K562 (cell line): ENCODE measurements around the gene PEX10. TPM values are rescaled to one million over a fixed set of nuclear protein-coding genes. Genes with fewer than 3 reads are reported as not detected.

ENCODE experiments used
- ATAC-seq: fragments of 200-7000 bp; cut with Tn5 transposase; 3 replicates; pipeline ENCODE4 v1.9.1; 2020; ENCODE audit warnings: moderate library complexity
- BruUV-seq: library from RNA; stranded (reverse); fragments of 400-500 nt; replicated peaks from 2 replicates; lab custom pipeline; 2021; lab: Mats Ljungman, UMichigan
- CTCF ChIA-PET: fragments of 300-600 bp; formaldehyde crosslinking; extraction: SDS; loops from one replicate; lab custom pipeline; 2021; ENCODE audit warnings: low intra/inter-chr PET ratio; lab: Yijun Ruan, JAX
- POLR2A ChIA-PET: fragments of 300-600, 350-650 bp; sonication (Branson Sonifier 250); formaldehyde crosslinking; extraction: SDS; loops from one replicate; lab custom pipeline; 2021; ENCODE audit warnings: antibody characterized with exemption, inconsistent platforms; lab: Yijun Ruan, JAX
- DNase-seq, 4 experiments: peaks; one replicate each; pipeline versions ENCODE4 v3.0.0 to v3.0.0-alpha.2; 2011 to 2018; ENCODE audit warnings: low spot score in 3 of 4, mixed read lengths in 3 of 4; ENCODE audit errors: extremely low read depth in 1 of 4
- FAIRE-seq: peaks from 2 replicates; lab custom pipeline; 2011; peaks lifted over from hg19 to GRCh38; lab: Jason Lieb, UNC
- H2AFZ ChIP-seq: 2 replicates; pipeline ENCODE4 v1.6.0; 2011; ENCODE audit warnings: low read depth, low read length, control low read depth, inconsistent platforms
- H3K27ac ChIP-seq: fragments of 200-600 bp; 3 replicates; pipeline ENCODE4 v1.8.0; 2011; ENCODE audit warnings: low read depth, mild to moderate bottlenecking, control low read depth, inconsistent platforms, low read length, moderate library complexity, mixed read lengths; ENCODE audit errors: extremely low read depth
- H3K27me3 ChIP-seq, 2 experiments: fragments of 300-600 bp in 1 of 2; 2 replicates in 1 of 2; 3 replicates in 1 of 2; pipeline versions ENCODE4 v1.6.0 to v1.8.0; 2011; ENCODE audit warnings: inconsistent platforms in 2 of 2, low read length in 2 of 2, mild to moderate bottlenecking in 1 of 2, mixed read lengths in 1 of 2, moderate library complexity in 1 of 2; ENCODE audit not compliant: control insufficient read depth in 2 of 2, insufficient read depth in 2 of 2
- H3K36me3 ChIP-seq: fragments of 300-600 bp; 3 replicates; pipeline ENCODE4 v1.8.0; 2011; ENCODE audit warnings: mild to moderate bottlenecking, low read length, inconsistent platforms; ENCODE audit not compliant: control insufficient read depth, insufficient read depth
- H3K4me1 ChIP-seq, 2 experiments: fragments of 200-600 bp in 1 of 2; replicated peaks in 1 of 2; 2 replicates in 1 of 2; 3 replicates in 1 of 2; pipeline versions ENCODE4 v1.5.1 to v1.8.0; 2011; ENCODE audit warnings: inconsistent platforms in 2 of 2, low read length in 2 of 2, mild to moderate bottlenecking in 1 of 2, mixed read lengths in 1 of 2, moderate library complexity in 1 of 2; ENCODE audit not compliant: control insufficient read depth in 2 of 2, insufficient read depth in 2 of 2
- H3K4me2 ChIP-seq: 2 replicates; pipeline ENCODE4 v1.6.1; 2011; ENCODE audit warnings: low read length, control low read depth, inconsistent platforms, mixed read lengths; ENCODE audit not compliant: insufficient read depth
- H3K4me3 ChIP-seq: fragments of 200-600 bp; sonication (generic), shearing (Covaris generic); 2 replicates; pipeline ENCODE4 v1.5.1; 2016; ENCODE audit warnings: control low read depth, inconsistent platforms
- H3K79me2 ChIP-seq: fragments of 200-600 bp; 3 replicates; pipeline ENCODE4 v1.8.0; 2011; ENCODE audit warnings: low read length, inconsistent platforms; ENCODE audit not compliant: control insufficient read depth, insufficient read depth
- H3K9ac ChIP-seq, 2 experiments: 2 replicates each; pipeline versions ENCODE4 v1.6.0 to v1.6.1; 2011; ENCODE audit warnings: low read depth in 2 of 2, low read length in 2 of 2, control low read depth in 1 of 2, inconsistent platforms in 1 of 2, mild to moderate bottlenecking in 1 of 2, mixed read lengths in 1 of 2; ENCODE audit not compliant: insufficient read depth in 1 of 2
- H3K9me1 ChIP-seq: one replicate; pipeline ENCODE4 v1.6.0; 2011; ENCODE audit warnings: inconsistent platforms, mild to moderate bottlenecking, low read length, moderate library complexity; ENCODE audit not compliant: control insufficient read depth, insufficient read depth
- H3K9me3 ChIP-seq: replicated peaks from 2 replicates; pipeline ENCODE4 v1.5.1; 2011; ENCODE audit warnings: low read depth, low read length, inconsistent platforms; ENCODE audit not compliant: control insufficient read depth, insufficient read depth
- H4K20me1 ChIP-seq: replicated peaks from 2 replicates; pipeline ENCODE4 v1.6.1; 2011; ENCODE audit warnings: low read length, inconsistent platforms, mixed read lengths; ENCODE audit not compliant: control insufficient read depth, insufficient read depth
- GTF3C2 ChIP-seq: IDR thresholded peaks from 3 replicates; pipeline ENCODE4 v1.6.1; 2011; ENCODE audit warnings: borderline replicate concordance, mild to moderate bottlenecking, moderate library complexity; ENCODE audit not compliant: insufficient read length; ENCODE audit errors: extremely low read depth
- ZBTB9 ChIP-seq: fragments of 450-650 bp; formaldehyde crosslinking; IDR thresholded peaks from 2 replicates; pipeline ENCODE4 v1.4.0; 2020; ENCODE audit warnings: mild to moderate bottlenecking, moderate library complexity
- WGBS: fragments of 100-300 bp; shearing (Covaris generic); methylation state at CpG from one replicate; pipeline ENCODE4 v1.1.6; 2016; ENCODE audit warnings: low coverage, mixed read lengths; ENCODE audit not compliant: insufficient coverage; ENCODE audit errors: missing lambda C conversion rate; 5-methylcytosine and 5-hydroxymethylcytosine counted together
- in situ Hi-C: fragments of 300-500 bp; cut with MboI; formaldehyde crosslinking; loops from 4 replicates; pipeline ENCODE4 v1.15.0; 2018; ENCODE audit warnings: inconsistent platforms, mixed read lengths
- intact Hi-C: fragments of 100-400 bp; cut with micrococcal nuclease; formaldehyde crosslinking; loops from 2 replicates; pipeline ENCODE4 v1.14.2; 2022
- polyA plus RNA-seq, 8 experiments: library from polyadenylated mRNA; depleted of rRNA in 4 of 8; stranded (reverse) in 5 of 8; unstranded in 3 of 8; fragments of >200 nt; fragmentation: Nextera tagmentation in 2 of 8; fragmentation: Illumina TruSeq in 1 of 8; extraction: Ambion mirVana in 2 of 8; extraction: Trizol in 1 of 8; gene quantifications; 2 replicates each; pipeline versions ENCODE4 v1.2.1 to v1.2.3, GENCODE V29; 2011 to 2014; ENCODE audit warnings: inconsistent platforms in 1 of 8, missing spikeins in 1 of 8
- total RNA-seq, 7 experiments: library from RNA; depleted of rRNA in 6 of 7; stranded (reverse); fragments of >200 nt in 6 of 7; fragmentation: Illumina TruSeq in 2 of 7; extraction: Trizol in 2 of 7; gene quantifications; 2 replicates each; pipeline versions ENCODE4 v1.2.1 to v1.2.3, GENCODE V29; 2011 to 2021; ENCODE audit warnings: low replicate concordance in 1 of 7
- TF ChIP-seq, protein P1 (sequence below): sonication (generic); formaldehyde crosslinking; IDR thresholded peaks from 2 replicates; pipeline ENCODE4 v1.8.0; 2023; ENCODE audit warnings: missing genetic modification reagents, mild to moderate bottlenecking, borderline replicate concordance
- TF ChIP-seq, protein P2 (sequence below): sonication (generic); formaldehyde crosslinking; IDR thresholded peaks from 2 replicates; pipeline ENCODE4 v1.8.0; 2022; ENCODE audit warnings: mild to moderate bottlenecking, missing genetic modification reagents

Gene PEX10
- total and polyA plus RNA-seq, 9 of the 15 experiments (the other 6 are each of a cell fraction or from before 2014, with no cell fraction given), result 0.03 to 26.2 (median 8.7) TPM

- POLR2A ChIA-PET, result interaction anchor here (0.6 to 1.6 kb wide), 2 partner anchors 12 to 22 kb away, joined by 4 read pairs; no protein-coding TSS in a partner anchor
Observed at GRCh38 chr1:2358651-2359640, 53.4 kb downstream of the PEX10 start.

More at GRCh38 chr1:2358651-2359640, 53.4 kb downstream of the PEX10 start:
- no TSS peak for BruUV-seq
- Histone ChIP-seq H2AFZ (no peak overlapping the region), H3K9me1 (no peaks in the 10 kb centered on the region), H3K9me3 (no peaks in the 10 kb centered on the region; the same call in 1 of the 2 replicates), H3K79me2 (no peaks in the 10 kb centered on the region), H3K9ac (0 out of 4 replicates have a peak overlapping the region, but pooled peaks of 1 of the 2 experiments have one; percentile 20), H3K4me3 (no peak overlapping the region), H4K20me1 (peaks cover under 1% of the 10 kb centered on the region), H3K27me3 (peaks cover 67 to 73% of the 10 kb centered on the region in 2 experiments), H3K4me1 (peaks cover 0 to 21% of the 10 kb centered on the region in 2 experiments; a peak in 1 of 5 replicates), H3K36me3 (no peaks in the 10 kb centered on the region), H3K27ac (no peak overlapping the region), H3K4me2 (no peak overlapping the region)
- intact Hi-C loops, result no loop called here
- in situ Hi-C loops, result no loop called here
- DNase-seq (no peak), FAIRE-seq (no peak), ATAC-seq (peak; percentile 19; the same call in 2 of the 3 replicates)
- CTCF ChIA-PET, result no interaction called here
- TF ChIP-seq, protein P1, sequence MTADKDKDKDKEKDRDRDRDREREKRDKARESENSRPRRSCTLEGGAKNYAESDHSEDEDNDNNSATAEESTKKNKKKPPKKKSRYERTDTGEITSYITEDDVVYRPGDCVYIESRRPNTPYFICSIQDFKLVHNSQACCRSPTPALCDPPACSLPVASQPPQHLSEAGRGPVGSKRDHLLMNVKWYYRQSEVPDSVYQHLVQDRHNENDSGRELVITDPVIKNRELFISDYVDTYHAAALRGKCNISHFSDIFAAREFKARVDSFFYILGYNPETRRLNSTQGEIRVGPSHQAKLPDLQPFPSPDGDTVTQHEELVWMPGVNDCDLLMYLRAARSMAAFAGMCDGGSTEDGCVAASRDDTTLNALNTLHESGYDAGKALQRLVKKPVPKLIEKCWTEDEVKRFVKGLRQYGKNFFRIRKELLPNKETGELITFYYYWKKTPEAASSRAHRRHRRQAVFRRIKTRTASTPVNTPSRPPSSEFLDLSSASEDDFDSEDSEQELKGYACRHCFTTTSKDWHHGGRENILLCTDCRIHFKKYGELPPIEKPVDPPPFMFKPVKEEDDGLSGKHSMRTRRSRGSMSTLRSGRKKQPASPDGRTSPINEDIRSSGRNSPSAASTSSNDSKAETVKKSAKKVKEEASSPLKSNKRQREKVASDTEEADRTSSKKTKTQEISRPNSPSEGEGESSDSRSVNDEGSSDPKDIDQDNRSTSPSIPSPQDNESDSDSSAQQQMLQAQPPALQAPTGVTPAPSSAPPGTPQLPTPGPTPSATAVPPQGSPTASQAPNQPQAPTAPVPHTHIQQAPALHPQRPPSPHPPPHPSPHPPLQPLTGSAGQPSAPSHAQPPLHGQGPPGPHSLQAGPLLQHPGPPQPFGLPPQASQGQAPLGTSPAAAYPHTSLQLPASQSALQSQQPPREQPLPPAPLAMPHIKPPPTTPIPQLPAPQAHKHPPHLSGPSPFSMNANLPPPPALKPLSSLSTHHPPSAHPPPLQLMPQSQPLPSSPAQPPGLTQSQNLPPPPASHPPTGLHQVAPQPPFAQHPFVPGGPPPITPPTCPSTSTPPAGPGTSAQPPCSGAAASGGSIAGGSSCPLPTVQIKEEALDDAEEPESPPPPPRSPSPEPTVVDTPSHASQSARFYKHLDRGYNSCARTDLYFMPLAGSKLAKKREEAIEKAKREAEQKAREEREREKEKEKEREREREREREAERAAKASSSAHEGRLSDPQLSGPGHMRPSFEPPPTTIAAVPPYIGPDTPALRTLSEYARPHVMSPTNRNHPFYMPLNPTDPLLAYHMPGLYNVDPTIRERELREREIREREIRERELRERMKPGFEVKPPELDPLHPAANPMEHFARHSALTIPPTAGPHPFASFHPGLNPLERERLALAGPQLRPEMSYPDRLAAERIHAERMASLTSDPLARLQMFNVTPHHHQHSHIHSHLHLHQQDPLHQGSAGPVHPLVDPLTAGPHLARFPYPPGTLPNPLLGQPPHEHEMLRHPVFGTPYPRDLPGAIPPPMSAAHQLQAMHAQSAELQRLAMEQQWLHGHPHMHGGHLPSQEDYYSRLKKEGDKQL (CRISPR knock-in tag), result no peak
- TF ChIP-seq GTF3C2, result no peak
- no peak for TF ChIP-seq ZBTB9 (CRISPR knock-in tag)
- TF ChIP-seq, protein P2, sequence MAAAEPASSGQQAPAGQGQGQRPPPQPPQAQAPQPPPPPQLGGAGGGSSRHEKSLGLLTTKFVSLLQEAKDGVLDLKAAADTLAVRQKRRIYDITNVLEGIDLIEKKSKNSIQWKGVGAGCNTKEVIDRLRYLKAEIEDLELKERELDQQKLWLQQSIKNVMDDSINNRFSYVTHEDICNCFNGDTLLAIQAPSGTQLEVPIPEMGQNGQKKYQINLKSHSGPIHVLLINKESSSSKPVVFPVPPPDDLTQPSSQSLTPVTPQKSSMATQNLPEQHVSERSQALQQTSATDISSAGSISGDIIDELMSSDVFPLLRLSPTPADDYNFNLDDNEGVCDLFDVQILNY, result no peak
- WGBS, result 4% methylated on average over 22 of the region's 24 CpGs
